ENCODE results near the gene CAPN5. TPM values are rescaled to one million over a fixed set of nuclear protein-coding genes. Genes with fewer than 3 reads are reported as not detected.

The CAPN5 gene
- polyA plus RNA-seq, 2 of the 4 experiments (the other 2 are of a cell fraction) = 9.4 to 12.9 TPM

GRCh38 chr11:77151804-77152509 lies 85.2 kb downstream of the CAPN5 start:
- CTCF ChIA-PET = interaction anchor here (0.9 to 1.3 kb wide), 2 partner anchors 25 to 37 kb away, joined by 3 read pairs; no protein-coding TSS in a partner anchor
- no peak overlapping the region for H3K4me3 ChIP-seq
- H3K27ac ChIP-seq = no peak overlapping the region
- H3K4me1 ChIP-seq = no peaks in the 10 kb centered on the region
- DNase-seq (ENCODE audit: low read depth in 1 of 2, low spot score in 1 of 2) (no peak), FAIRE-seq (no peak), ATAC-seq (no peak)
- 68% methylated on average over 10 of the region's 11 CpGs for WGBS (ENCODE audit: missing lambda C conversion rate)
- H3K4me2 ChIP-seq = no peak overlapping the region
- POLR2A ChIA-PET = no interaction called here
- no peak for TF ChIP-seq PHF8 (IDR thresholded peaks at IDR 0.05; ENCODE audit: borderline replicate concordance, low read depth)
- no peak for TF ChIP-seq ESRRA (IDR thresholded peaks at IDR 0.05; ENCODE audit: borderline replicate concordance, low read length)
- TF ChIP-seq FOXS1 (CRISPR knock-in tag; IDR thresholded peaks at IDR 0.05) = no peak
- TF ChIP-seq FOSB (CRISPR knock-in tag; IDR thresholded peaks at IDR 0.05) = no peak
- no peak for TF ChIP-seq RARB (CRISPR knock-in tag; IDR thresholded peaks at IDR 0.05)
- no peak for TF ChIP-seq ATOH8 (CRISPR knock-in tag; IDR thresholded peaks at IDR 0.05; ENCODE audit: low read depth)
- TF ChIP-seq NR3C1 (IDR thresholded peaks at IDR 0.05) = no peak
- TF ChIP-seq HMGXB4 (CRISPR knock-in tag; IDR thresholded peaks at IDR 0.05; ENCODE audit: borderline replicate concordance) = no peak
- TF ChIP-seq USF2 (IDR thresholded peaks at IDR 0.05) = no peak
- TF ChIP-seq JUNB (IDR thresholded peaks at IDR 0.05) = no peak
- no peak for TF ChIP-seq PBX3 (IDR thresholded peaks at IDR 0.05)
- TF ChIP-seq POLR2AphosphoS2 (conservative IDR thresholded peaks at IDR 0.05; ENCODE audit: low read length) = no peak
- H3K9me3 ChIP-seq = no peaks in the 10 kb centered on the region

- POLR2A ChIA-PET = no interaction called here
Measured at GRCh38 chr11:77152846-77153245, 86.1 kb downstream of the CAPN5 start.

More at GRCh38 chr11:77152846-77153245, 86.1 kb downstream of the CAPN5 start:
- Histone ChIP-seq H3K4me1 (no peaks in the 10 kb centered on the region), H3K4me2 (no peak overlapping the region), H3K4me3 (no peak overlapping the region), H3K27ac (no peak overlapping the region), H3K9me3 (no peaks in the 10 kb centered on the region)
- WGBS (ENCODE audit: missing lambda C conversion rate) = 73% methylated on average over 6 of the region's 6 CpGs
- no peak for DNase-seq (ENCODE audit: low read depth in 1 of 2, low spot score in 1 of 2)
- FAIRE-seq = no peak
- no peak for ATAC-seq
- CTCF ChIA-PET = interaction anchor here (0.9 to 1.5 kb wide), 2 partner anchors 36 to 395 kb away, joined by 3 to 6 read pairs; no protein-coding TSS in a partner anchor
- no peak for TF ChIP-seq CBX8 (IDR thresholded peaks at IDR 0.05)
- TF ChIP-seq CHD2 (IDR thresholded peaks at IDR 0.05; ENCODE audit: low read length, partially characterized antibody) = no peak
- no peak for TF ChIP-seq RARB (CRISPR knock-in tag; IDR thresholded peaks at IDR 0.05)
- no peak for TF ChIP-seq CHD4 (IDR thresholded peaks at IDR 0.05; ENCODE audit: borderline replicate concordance)
- TF ChIP-seq CTCF (IDR thresholded peaks at IDR 0.05) = no peak
- TF ChIP-seq KDM1A (IDR thresholded peaks at IDR 0.05; ENCODE audit: low read depth) = no peak
- TF ChIP-seq ATOH8 (CRISPR knock-in tag; IDR thresholded peaks at IDR 0.05; ENCODE audit: low read depth) = no peak
- no peak for TF ChIP-seq ELK1 (IDR thresholded peaks at IDR 0.05; ENCODE audit: low read depth, low read length)
